ENCODE results near the gene TBX10.
"Not testable (repeated sequence)": the region's sequence is repeated elsewhere in the genome, so short reads cannot be mapped to it uniquely, and the experiment has no call there.

GRCh38 chr11:67659651-67660165, 20.1 kb upstream of the TBX10 start:
- TF ChIP-seq CTCF (IDR thresholded peaks at IDR 0.05; ENCODE audit: extremely low read depth in 1 of 2, insufficient read depth in 1 of 2, low read depth in 1 of 2, low read length in 2 of 2); POLR2A (IDR thresholded peaks at IDR 0.05; ENCODE audit: low read depth, low read length): not testable (repeated sequence)
